GM18498 (cell line): Measurements from ENCODE around the gene MMP23B.
"Not testable (repeated sequence)": the region's sequence is repeated elsewhere in the genome, so short reads cannot be mapped to it uniquely, and the experiment has no call there.

Experiments used
- ATAC-seq: cut with Tn5 transposase; IDR thresholded peaks from one replicate; pipeline ENCODE4 v1.9.1; 2021; ENCODE audit warnings: mild to moderate bottlenecking, moderate library complexity; ENCODE audit not compliant: unreplicated experiment

Gene MMP23B

DNA sequence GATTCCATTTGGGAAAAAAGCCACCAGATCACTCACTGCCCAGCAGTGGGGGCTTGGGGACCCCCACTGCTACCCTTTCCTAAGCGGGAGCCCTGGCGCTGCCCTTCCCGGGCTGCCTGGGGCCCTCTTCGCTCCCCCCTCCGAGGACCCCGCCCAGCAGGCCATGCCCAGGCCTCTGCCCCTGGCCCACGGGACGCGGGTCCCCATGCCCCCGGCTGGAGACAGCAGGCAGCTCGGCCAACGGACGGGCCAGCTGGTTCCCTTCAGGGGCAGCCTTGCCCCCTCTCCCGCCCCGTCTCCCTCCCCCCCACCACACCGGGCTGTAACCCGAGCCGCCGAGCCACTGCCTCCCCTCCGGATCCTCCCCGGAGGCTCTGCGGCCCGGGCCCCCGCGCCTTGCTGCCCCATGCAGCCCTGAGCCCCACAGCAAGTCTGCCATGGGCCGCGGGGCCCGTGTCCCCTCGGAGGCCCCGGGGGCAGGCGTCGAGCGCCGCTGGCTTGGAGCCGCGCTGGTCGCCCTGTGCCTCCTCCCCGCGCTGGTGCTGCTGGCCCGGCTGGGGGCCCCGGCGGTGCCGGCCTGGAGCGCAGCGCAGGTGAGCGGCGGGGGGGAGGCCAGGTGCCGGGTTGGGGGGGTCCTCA, at the start of gene MMP23B:
Gene MMP23B (plus strand): TSS at position 392 of the 639 bp plus-strand sequence. CDS start 46 bp downstream, at position 438.
- no peak for ATAC-seq

DNA sequence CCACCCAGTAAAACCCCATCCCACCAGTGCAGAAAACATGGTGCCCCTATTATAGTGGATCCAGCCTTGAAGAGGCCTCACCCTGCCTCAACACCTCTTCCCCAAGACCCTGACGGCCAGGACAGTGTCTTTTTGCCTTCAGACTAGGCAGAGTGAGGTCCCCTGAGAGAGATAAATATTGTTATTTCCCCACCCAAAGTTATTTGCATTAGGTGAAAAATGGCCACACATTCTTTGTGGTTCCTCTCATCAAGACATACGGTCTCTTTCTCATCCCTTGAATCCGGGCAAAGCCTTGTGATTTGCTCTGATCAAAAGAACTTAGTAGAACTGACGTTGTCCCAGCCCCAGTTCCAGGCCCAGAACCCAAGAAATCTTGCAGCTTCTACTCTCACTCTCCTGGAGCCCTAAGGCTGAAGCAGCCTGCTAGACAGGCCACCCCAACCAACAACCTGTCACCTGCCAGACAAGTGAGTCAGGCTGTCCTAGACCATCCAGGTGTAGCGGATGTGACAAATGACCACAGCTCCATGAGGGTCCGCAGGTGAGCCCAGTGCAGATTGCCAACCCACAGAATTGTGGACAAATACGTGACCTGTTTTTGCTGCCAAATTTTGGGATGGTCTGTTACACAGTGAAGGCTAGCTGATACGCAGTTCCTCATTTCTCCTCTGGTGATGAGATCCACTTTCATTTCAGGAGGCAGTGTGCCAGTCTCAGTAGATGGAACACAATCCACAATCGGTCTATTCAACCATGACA, 49.2 kb upstream of the MMP23B start:
- ATAC-seq = no peak

DNA sequence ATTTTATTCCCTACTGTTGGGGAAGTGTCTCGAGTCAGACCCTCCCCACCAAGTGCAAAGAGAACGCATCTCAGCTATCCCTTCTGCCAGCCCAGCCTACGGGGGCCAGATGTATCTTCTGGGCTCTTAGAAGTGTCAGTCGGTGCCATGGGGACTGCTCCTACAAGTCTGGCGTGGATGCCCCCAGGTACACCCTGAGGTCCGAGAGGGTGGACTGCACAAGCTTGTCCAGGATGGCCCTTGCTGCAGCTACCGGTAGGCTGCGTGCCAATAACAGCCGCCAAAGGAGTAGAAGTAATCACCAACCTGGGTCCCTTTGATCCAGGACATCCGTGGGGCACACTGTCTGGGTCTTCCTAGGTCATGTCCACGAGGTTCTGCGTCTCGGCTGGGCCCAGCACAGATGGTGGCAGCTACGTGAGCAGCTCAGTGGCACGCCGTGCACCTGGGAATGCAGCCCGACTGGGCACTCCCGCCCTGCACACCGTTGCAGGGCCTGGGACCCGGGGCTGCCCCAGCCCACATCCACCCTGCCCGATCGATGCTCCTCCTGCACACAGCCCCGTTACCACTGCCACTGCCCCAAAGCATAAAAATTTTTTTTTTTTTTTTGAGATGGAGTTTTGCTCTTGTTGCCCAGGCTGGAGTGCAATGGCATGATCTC, 48.5 kb upstream of the MMP23B start:
- no peak for ATAC-seq

DNA sequence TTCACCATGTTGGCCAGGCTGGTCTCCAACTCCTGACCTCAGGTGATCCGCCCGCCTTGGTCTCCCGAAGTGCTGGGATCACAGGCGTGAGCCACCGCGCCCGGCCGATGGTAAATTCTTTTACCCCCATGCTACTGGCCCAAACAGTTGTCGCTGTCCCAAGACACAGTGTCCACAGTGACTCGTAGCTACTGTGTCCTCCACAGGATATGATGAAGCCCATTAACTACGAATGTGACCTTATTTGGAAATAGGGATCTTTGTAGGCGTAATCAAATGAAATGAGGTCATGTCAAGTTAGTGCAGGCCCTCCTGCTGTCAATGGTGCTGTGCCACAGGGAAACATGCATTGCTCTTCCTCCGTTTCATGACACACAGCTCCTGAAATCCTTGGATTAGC, 40.5 kb upstream of the MMP23B start:
- no peak for ATAC-seq

DNA sequence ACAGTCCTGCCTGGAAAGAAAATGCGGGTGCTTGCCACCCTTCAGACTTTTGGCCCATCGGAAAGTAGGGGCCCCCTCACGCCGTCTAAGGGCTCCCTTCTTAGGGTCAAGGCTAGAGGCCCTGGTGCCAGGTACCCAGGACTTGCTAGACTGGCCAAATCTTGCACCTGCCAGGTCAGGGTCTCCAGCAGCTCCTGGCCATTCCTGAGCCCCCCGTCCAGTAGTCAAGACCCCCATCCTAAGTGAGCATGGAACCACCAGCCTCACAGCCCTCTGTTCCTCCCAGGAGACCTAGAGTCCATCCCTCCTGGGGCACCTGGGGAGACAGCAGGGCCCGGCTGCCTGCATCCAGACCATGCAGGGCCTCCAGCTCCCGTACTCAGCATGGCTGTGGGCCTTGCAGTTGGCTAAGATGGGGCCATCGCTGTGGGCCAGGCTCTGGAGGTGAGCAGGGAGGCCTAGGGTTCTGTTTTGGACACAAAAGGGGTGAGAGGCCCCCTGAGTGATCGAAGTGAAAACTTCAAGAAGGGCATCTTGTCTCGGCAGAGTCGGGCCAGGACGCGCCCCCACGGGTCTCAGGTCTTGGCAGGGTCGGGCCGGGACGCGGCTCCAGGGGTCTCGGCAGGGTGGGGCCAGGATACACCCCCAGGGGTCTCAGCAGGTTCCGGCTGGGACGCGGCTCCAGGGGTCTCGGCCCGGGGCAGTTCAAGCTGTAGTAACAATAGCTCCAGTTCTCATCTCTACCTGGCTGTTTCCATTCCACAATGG, 38.0 kb upstream of the MMP23B start:
- no peak for ATAC-seq

DNA sequence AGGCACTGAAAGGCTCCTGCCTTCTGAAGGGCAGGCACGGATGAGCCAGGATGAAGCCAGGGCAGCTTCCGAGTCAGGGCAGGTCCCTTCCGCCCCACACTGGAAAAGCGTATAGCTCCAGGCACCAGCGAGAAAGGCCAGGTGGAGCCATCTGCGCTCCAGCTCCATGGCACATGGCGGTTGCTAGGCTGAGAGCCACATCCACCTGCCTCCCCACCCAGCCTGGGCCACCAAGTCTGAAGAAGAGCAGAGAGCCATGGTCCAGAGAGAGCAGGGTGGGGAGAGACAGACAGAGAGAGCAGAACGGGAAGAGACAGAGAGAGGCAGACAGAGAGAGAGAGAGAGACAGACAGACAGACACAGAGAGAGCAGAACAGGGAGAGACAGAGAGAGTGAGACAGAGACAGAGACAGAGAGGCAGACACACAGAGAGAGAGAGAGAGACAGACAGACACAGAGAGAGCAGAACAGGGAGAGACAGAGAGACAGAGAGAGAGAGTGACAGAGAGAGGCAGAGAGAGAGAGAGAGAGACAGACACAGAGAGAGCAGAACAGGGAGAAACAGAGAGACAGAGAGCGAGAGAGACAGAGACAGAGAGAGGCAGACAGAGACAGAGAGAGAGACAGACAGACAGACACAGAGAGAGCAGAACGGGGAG, 37.2 kb upstream of the MMP23B start:
- no peak for ATAC-seq

DNA sequence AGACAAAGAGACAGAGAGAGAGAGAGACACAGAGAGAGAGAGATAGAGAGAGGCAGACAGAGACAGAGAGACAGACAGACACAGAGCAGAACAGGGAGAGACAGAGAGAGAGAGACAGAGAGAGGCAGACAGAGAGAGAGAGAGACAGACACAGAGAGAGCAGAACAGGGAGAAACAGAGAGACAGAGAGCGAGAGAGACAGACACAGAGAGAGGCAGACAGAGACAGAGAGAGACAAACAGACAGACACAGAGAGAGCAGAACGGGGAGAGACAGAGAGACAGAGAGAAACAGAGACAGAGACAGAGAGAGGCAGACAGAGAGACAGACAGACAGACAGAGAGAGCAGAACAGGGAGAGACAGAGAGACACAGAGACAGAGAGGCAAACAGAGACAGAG, 36.6 kb upstream of the MMP23B start:
- not testable (repeated sequence) for ATAC-seq

DNA sequence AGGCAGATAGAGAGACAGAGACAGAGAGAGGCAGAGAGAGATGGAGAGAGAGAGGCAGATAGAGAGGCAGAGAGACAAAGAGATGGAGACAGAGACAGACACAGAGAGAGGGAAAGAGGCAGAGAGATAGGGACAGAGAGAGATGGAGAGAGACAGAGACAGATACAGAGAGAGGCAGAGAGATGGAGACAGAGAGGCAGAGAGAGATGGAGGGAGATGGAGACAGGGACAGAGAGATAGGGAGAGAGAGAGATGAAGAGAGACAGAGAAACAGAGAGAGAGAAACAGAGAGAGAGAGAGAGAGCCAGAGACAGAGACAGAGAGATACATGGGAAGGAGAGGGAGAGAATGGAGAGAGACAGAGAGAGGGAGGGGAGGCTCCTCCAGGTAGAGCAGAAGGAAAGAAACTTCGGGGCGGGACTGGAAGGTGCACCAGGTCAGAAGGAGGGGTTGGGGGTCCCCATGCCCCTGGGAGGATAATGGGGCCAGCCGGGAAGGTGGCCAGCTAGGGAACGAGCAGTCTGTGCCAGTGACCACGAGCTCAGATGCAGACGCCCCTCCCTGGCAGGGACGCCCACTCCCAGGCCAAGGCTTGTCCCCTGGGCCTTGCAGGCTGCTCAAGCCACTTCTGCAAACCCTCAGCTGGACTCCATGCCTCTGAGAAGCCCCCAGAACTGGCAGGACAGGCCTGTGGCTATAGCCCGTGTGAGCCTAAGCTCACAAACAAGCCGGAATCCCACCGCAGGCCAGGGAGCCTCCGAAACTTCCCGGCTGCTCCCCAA, 35.3 kb upstream of the MMP23B start:
- no peak for ATAC-seq

DNA sequence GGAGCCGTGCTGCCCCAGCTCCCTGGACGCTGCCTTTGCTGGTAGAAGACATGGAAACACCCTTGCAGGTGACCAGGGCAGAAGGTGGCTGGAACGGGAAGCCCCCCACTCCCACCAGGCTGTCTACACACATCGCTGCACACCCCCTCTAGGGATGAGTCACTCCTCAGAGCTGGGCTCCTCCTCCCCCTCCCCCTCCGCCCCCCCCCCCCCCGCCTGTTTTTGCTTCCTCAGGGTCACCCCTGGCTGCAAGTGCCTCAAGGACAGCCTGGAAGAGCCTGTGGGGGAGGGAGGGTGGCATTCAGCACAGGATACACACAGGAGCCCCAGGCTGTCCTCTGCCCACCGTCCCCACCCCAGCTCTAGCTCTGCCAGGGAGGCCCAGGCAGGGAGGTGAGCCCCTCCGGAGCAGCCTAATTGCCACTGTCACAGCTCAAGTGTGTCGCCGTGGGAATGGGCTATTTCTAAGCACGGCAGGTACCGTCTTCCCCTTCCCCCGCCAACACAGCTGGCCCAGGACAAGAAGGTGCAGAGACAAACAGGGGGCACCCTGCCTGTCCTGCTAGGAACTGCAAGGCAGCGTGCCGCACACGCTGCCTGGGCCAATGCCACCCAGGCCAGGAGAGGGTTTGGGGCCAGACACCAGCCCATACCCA, 34.6 kb upstream of the MMP23B start:
- no peak for ATAC-seq

DNA sequence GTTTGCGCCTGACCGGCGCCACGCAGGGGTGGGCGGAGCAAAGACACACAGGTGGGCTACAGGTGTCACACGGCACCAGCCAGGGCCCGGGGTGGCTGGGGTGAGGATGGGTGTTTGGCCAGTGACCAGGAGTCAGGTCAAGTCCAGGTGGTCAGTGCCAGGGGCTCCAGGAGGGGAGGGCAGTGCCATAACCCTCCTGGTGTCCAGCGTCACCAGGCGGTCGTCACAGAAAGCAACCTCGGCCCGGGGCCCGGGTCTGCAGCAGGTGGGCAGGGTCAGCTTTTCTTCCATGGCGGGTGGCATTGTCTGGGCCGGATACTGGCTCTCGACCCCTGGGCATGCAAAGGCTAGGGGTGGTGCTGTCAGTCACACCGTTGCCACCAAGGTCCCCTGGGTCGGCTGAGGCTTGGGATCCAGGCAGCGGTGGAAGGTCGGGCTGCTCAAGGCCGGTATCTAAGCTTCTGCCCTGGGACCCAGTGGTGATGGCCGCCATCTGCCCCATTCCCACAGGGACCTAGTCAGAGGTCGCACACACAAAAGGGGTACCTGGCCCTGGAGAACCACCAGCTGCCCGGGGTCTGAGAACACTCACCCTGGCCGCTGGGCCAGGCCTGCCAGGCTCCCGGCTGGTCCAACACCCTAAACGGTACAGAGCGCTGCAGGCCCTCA, 33.8 kb upstream of the MMP23B start:
- no peak for ATAC-seq

DNA sequence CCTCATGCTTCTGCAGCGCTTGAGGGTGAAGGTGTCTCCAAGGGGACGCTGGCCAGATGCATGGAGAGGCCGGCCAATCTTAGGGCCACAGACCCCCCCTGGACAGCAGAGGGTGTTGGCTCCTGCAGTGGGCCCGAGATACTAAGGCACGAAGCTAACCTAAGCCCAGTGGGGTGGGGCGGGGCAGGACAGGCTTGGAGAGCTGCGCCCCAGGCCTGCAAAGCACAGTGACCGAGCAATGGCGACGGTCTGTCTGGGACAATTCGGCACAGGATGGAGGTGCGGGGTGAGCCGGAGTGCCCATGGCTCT, 33.3 kb upstream of the MMP23B start:
- ATAC-seq = no peak

DNA sequence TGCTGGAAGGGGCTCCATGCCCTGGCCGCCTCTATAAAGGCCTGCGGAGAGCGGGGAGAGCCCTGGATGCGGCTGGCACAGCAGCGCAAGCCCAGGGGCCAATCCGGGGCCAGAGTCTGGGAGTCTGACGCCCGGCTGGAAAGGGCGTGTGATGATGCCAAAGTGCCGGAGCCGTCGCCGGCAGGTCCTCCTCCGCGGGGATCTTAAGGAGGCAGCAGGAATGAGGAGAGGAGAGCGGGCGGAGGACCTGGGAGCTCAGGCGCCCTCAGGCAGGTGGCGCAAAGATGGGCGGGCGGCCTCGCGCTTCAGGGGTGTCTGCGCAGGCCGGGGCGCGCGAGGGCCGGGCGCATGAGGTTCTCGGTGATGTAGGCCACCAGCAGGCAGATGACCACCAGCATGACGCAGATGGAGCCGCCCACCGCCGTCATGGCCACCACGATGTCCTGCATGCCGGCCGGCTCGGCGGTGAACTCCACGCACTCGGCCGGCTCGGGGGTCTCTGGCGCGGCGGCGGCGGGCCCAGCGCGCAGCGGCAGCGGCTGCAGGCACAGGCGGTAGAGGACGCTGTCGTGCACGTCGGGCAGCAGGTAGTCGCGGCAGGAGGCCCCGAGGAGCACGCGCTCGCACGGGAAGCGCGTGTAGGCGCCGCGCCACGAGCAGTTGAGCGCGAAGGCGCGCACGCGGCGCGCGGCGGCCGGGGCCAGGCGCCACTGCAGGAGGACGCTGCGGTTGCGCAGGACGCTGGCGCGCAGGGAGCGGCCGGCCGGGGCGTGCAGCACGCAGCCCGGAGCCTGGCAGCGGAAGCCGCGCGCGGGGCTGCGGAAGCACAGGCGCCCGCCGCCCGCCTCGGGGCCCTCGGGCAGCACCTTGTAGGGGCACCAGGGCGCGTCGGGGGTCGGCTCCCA, 32.7 kb upstream of the MMP23B start:
- no peak for ATAC-seq

DNA sequence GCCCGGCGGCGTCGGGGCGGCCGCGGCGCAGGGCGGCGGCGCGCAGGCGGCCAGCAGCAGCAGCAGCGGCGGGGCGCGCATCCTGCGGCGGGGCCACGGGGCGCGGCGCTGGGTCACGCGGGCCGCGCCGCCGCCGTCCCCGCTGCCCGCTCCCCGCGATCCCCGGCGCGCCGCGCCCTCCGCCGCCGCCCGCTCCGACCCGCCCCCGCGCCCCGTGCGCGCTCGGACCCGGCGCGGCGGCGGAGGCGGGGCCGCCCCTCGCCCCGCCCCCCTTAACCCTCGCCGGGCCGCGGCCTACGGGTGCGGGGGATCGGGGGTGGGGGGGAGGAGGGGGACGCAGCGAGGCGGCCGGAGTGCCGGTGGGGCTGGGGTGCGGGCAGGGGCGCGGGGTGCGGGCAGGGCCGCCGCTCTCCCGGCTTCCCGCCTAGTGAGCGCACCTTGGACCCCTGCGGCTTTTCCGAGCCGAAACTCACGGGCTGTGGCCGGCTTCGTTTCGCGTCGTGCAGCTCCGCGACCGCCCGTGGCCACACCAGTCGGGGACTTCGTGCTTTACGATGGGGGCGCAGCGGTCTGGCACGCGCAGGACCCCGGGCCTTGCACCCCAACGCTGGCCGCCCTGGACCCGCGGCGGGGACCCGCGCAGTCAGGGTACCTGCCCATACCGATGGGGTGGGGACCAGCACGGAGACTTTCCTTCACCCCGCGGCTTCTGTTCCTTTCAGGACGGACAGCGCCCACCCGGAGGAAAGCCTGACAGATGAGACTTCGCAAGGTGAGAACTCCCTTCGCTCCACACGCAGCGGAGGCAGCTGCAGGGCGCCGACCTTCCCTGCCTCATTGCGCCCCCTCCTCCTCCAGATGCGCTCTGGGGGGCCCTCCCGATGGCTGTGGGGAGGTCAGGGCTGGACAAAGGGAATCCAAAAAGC, 31.8 kb upstream of the MMP23B start, which contains the start of gene FNDC10:
Gene FNDC10 (minus strand): TSS at position 201 of the 926 bp plus-strand sequence. CDS start 120 bp downstream, at position 81.
- ATAC-seq = no peak

DNA sequence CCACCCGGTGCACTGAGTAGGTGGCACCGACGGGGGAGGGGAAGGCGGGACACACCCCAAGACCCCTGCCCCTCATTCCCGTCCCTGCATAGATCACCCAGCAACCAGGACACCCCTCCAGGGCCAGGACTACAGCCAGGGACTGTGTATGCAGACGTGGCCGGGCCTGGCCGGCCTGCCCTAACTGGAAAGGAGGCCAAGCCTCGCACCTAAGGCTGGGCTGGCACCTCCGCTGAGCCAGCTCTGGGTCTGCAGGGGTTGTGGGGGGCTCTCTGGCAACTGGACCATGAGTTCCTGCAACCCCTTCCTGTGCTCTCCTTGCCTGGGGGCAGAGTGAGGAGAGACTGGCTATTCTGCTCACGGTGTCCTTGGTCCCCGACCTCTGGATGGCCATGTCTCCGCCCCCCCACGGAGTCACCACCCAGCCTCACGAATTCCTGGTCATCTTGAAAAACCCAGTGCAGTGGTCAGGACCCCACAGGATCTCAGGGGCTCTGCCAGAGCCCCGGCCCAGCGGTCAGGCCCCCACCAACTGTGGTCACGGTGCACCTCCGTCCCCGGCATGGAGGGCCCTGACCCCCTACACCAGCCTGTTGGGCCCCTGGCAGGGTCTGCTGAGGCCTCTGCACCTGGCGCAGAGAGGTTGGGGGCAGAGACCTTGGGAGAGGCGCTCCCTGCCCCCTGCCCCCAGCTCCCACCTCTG, 31.0 kb upstream of the MMP23B start:
- no peak for ATAC-seq

DNA sequence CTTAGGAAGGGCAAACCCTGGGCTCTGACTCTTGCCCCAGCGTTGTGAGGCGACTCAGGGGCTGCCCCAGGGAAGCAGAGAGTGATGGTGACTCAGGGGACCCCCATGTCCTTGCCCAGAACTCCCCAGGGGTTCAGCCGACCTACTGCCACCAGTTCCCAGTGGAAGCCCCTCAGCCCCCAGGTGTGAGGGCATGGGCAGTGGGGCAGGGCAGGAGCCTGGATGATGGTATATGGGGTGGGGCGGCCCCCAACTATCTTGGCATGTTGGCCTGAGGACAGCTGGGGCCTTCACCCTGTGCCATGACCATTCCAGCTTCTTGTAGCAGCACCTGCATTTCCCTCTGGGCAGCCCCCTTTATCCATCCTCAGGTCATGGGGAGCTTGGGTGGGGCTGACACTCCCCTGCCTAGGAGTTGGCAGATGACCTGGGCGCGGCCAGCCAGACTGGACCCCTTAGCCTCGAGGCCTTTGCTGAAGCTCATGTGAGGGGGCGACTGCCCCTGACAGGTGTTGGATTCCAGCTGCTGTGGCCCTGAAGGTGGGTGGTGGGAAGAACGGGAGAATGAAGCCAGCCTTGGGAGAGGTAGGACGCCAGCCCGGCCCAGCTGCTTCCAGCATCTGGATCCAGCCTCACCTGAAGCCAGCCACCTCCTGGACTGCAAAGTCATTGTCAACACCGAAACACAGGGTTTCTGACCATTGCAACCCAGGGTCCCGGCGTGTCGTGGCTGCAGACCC, 30.2 kb upstream of the MMP23B start:
- ATAC-seq = no peak
